Thyroid gland (tissue), 4 donors: Measurements from ENCODE around the gene NEDD4L. TPM values are rescaled to one million over a fixed set of nuclear protein-coding genes. Genes with fewer than 3 reads are reported as not detected.

Experiments used
- DNase-seq, 2 donors: peaks; one replicate each; pipeline ENCODE4 v3.0.0-alpha.2; 2019
- H3K27ac ChIP-seq, 3 donors: fragments of 200-600 bp; sonication (generic); 1 replicate in 2 of 3; 2 replicates in 1 of 3; pipeline ENCODE4 v1.5.1; 2016 to 2019; ENCODE audit warnings: mild to moderate bottlenecking in 1 of 3, moderate library complexity in 1 of 3
- H3K27me3 ChIP-seq: fragments of 200-600 bp; sonication (generic); one replicate; pipeline ENCODE4 v1.5.1; 2019
- H3K36me3 ChIP-seq, 2 donors: fragments of 200-600 bp; sonication (generic); one replicate each; pipeline ENCODE4 v1.5.1; 2016 to 2019
- H3K4me1 ChIP-seq, 2 donors: fragments of 200-600 bp; sonication (generic); one replicate each; pipeline ENCODE4 v1.5.1; 2017 to 2019
- H3K4me3 ChIP-seq, 3 donors: fragments of 200-600 bp; sonication (generic); replicated peaks in 1 of 3; 1 replicate in 2 of 3; 2 replicates in 1 of 3; pipeline ENCODE4 v1.5.1; 2016; ENCODE audit warnings: mild to moderate bottlenecking in 1 of 3
- H3K9me3 ChIP-seq: fragments of 200-600 bp; sonication (generic); one replicate; pipeline ENCODE4 v1.5.1; 2017
- POLR2A ChIP-seq, 2 donors: fragments of 450-650 bp; IDR thresholded peaks; one replicate each; pipeline ENCODE4 v1.6.1; 2017; ENCODE audit warnings: antibody characterized with exemption in 2 of 2, mild to moderate bottlenecking in 2 of 2, moderate library complexity in 1 of 2
- WGBS, 2 donors: methylation state at CpG; one replicate each; pipeline ENCODE4 v1.1.5; 2017; 5-methylcytosine and 5-hydroxymethylcytosine counted together
- intact Hi-C: fragments of 100-400 bp; cut with DNase I; formaldehyde crosslinking; loops from one replicate; pipeline ENCODE4 v1.15.1; 2023
- total RNA-seq, 4 donors: library from RNA; depleted of rRNA; stranded (reverse); fragments of >200 nt; gene quantifications; one replicate each; pipeline ENCODE4 v1.2.3, GENCODE V29; 2016
- TF ChIP-seq, protein P1 (sequence below), 6 experiments: fragments of 200-600 bp in 3 of 6; fragments of 450-650 bp in 3 of 6; sonication (generic) in 3 of 6; IDR thresholded peaks; one replicate each; pipeline ENCODE4 v1.5.1; 2016 to 2019; ENCODE audit warnings: antibody characterized with exemption in 6 of 6, mild to moderate bottlenecking in 2 of 6, inconsistent platforms in 1 of 6, moderate library complexity in 1 of 6

Gene NEDD4L
- total RNA-seq, 4 donors from 2014 or later = 61.5 to 105 (median 78.0) TPM

DNA sequence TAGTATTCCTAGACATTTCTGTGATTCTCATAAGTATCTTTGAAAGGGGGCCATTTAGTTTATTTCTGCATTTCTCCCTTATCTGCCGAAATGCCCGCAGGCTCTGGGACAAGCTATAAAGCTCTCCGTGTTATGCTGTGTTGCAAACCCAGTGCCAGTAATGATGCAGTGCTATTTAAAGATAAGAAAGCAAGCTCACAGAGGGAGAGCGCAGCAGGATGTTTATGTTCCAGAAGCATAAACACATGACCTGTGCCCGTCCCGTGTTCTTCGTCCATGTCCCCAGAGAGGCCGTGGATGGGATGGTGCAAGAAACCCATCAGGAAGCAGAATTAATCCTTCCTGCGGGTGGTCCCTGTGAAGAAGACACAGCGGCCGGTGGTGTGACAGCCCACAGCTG lies 99.4 kb downstream of the NEDD4L start:
- no peak for TF ChIP-seq POLR2A (IDR thresholded peaks at IDR 0.05)
- TF ChIP-seq, protein P1, sequence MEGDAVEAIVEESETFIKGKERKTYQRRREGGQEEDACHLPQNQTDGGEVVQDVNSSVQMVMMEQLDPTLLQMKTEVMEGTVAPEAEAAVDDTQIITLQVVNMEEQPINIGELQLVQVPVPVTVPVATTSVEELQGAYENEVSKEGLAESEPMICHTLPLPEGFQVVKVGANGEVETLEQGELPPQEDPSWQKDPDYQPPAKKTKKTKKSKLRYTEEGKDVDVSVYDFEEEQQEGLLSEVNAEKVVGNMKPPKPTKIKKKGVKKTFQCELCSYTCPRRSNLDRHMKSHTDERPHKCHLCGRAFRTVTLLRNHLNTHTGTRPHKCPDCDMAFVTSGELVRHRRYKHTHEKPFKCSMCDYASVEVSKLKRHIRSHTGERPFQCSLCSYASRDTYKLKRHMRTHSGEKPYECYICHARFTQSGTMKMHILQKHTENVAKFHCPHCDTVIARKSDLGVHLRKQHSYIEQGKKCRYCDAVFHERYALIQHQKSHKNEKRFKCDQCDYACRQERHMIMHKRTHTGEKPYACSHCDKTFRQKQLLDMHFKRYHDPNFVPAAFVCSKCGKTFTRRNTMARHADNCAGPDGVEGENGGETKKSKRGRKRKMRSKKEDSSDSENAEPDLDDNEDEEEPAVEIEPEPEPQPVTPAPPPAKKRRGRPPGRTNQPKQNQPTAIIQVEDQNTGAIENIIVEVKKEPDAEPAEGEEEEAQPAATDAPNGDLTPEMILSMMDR (IDR thresholded peaks at IDR 0.05) = no peak
- no peak for DNase-seq
- no peak overlapping the region for H3K27ac ChIP-seq
- H3K4me3 ChIP-seq = no peak overlapping the region
- WGBS, 2 donors = 80 to 88% methylated on average over 11 of the region's 11 CpGs
- no peaks in the 10 kb centered on the region for H3K9me3 ChIP-seq
- intact Hi-C loops = no loop called here
- no peaks in the 10 kb centered on the region for H3K36me3 ChIP-seq
- peaks cover under 1 to 6% of the 10 kb centered on the region in 2 donors for H3K4me1 ChIP-seq
- no peaks in the 10 kb centered on the region for H3K27me3 ChIP-seq

DNA sequence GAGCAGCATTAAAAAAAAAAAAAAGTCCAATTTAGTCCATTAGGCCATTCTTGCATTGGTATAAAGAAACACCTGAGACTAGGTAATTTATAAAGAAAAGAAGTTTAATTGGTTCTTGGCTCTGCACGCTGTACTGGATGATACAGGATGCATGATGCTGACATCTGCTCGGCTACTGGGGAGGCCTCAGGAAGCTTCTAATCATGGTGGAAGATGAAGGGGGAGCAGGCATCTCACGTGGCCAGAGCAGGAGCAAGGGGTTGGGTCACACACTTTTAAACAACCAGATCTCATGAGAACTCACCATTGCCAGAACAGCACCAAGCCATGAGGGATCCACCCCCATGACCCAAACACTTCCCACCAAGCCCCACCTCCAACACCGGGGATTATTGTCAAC lies 100.1 kb downstream of the NEDD4L start:
- no peaks in the 10 kb centered on the region for H3K36me3 ChIP-seq
- H3K27me3 ChIP-seq = no peaks in the 10 kb centered on the region
- intact Hi-C loops = no loop called here
- no peaks in the 10 kb centered on the region for H3K9me3 ChIP-seq
- H3K27ac ChIP-seq = no peak overlapping the region
- H3K4me3 ChIP-seq = no peak overlapping the region
- TF ChIP-seq POLR2A (IDR thresholded peaks at IDR 0.05) = no peak
- TF ChIP-seq, protein P1 (IDR thresholded peaks at IDR 0.05) = no peak
- H3K4me1 ChIP-seq = peaks cover 6 to 11% of the 10 kb centered on the region in 2 donors
- DNase-seq = no peak
- 92 to 97% methylated on average over 4 of the region's 4 CpGs for WGBS, 2 donors

DNA sequence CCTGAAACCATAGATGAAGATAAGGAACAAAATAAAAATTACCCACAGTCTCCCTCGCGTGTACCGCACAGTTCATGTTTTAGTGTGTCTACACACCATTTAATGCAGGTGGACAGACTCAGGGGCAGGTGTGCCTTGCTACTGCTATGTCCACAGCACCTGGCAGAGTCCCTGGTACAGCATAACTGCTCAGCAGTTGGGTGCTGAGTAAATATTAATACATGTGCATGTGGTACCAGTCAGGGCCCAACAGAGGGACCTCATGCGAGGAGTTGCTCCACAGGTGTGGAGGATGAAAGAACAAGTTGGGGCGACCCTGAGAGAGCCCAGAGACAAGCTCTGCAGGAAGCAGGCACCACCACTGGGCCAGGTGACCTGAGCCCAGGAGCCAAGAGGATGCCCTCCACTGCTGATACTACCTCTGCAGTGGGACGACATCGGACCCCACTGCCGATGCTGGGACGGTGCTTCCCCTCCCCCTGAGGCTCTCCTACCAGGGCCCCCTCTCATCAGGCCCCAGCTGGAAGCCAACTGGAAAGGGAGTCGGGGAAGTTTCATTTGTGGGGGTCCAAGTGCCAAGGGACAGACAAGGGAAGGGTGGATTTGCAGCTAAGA lies 100.8 kb downstream of the NEDD4L start:
- no peak overlapping the region for H3K27ac ChIP-seq
- WGBS, 2 donors = 89 to 95% methylated on average over 10 of the region's 10 CpGs
- intact Hi-C loops = no loop called here
- H3K9me3 ChIP-seq = no peaks in the 10 kb centered on the region
- no peaks in the 10 kb centered on the region for H3K27me3 ChIP-seq
- H3K4me3 ChIP-seq = no peak overlapping the region
- no peak for DNase-seq
- no peaks in the 10 kb centered on the region for H3K36me3 ChIP-seq
- TF ChIP-seq POLR2A (IDR thresholded peaks at IDR 0.05) = no peak
- TF ChIP-seq, protein P1 (IDR thresholded peaks at IDR 0.05) = no peak
- H3K4me1 ChIP-seq = peaks cover 6 to 15% of the 10 kb centered on the region in 2 donors

DNA sequence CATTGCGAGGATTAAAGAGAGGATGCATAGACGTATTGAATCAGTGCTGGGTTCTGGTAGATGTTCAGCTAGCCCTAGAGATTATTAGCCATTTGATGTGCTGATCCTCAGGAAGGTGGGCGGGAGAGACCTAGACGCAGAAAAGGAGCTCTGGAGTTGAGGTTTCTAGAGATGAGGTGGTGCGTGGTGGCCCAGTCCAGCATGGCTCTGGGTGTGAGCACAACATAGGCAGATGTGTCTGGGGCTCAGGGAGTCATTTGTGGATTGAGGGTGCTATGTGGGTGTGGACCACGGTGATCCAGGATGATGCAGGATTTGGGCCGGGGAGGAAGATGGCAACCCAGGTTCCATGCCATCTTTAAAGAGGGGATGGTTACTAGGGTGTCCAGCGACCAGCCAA lies 102.1 kb downstream of the NEDD4L start:
- Histone ChIP-seq H3K27me3 (no peaks in the 10 kb centered on the region), H3K4me3 (no peak overlapping the region), H3K36me3 (no peaks in the 10 kb centered on the region), H3K9me3 (no peaks in the 10 kb centered on the region), H3K27ac (no peak overlapping the region), H3K4me1 (peaks cover 6 to 10% of the 10 kb centered on the region in 2 donors)
- TF ChIP-seq POLR2A (IDR thresholded peaks at IDR 0.05) = no peak
- TF ChIP-seq, protein P1 (IDR thresholded peaks at IDR 0.05) = no peak
- intact Hi-C loops = no loop called here
- 97 to 99% methylated on average over 8 of the region's 8 CpGs for WGBS, 2 donors
- DNase-seq = no peak

DNA sequence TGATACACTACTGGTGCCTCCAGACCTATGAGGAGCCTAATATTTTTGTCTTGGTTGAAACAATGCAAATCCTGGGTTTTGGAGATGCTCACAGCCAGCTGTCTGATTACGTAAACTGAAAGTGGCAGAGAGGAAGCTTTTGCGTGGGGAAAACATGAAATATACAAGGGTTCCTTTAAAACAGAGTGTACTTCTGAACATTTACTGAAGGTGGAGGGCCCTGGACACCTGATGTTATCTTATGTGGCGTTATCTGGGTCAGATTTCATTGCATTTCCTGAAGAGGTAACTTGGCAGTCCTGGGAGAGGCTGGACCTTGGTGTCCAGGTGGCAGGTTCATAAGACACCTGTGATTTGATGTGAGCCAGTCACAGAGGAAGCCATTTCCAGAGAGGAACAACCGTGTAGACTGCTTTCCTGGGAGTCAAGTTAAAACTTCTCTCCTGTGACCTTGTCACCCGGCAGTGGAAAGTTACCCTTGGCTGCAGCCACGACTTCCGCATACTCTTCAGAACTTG lies 105.0 kb downstream of the NEDD4L start:
- no peaks in the 10 kb centered on the region for H3K36me3 ChIP-seq
- no peaks in the 10 kb centered on the region for H3K9me3 ChIP-seq
- no peak for DNase-seq
- H3K27me3 ChIP-seq = no peaks in the 10 kb centered on the region
- WGBS, 2 donors = 62 to 65% methylated on average over 7 of the region's 7 CpGs
- TF ChIP-seq, protein P1 (IDR thresholded peaks at IDR 0.05) = no peak
- no peak overlapping the region for H3K27ac ChIP-seq
- peaks cover 6 to 9% of the 10 kb centered on the region in 2 donors for H3K4me1 ChIP-seq
- intact Hi-C loops = no loop called here
- H3K4me3 ChIP-seq = no peak overlapping the region
